IMR-90 (cell line): ENCODE data around the gene PLD1. TPM values are rescaled to one million over a fixed set of nuclear protein-coding genes. Genes with fewer than 3 reads are reported as not detected.
A peak's percentile ranks its signal among the peaks of the same experiment; 100 is the strongest.

Experiments used
- ATAC-seq: fragments of 200-7000 bp; cut with Tn5 transposase; 2 replicates; pipeline ENCODE4 v1.9.1; 2020; ENCODE audit warnings: low read depth, mild to moderate bottlenecking, moderate library complexity
- BruUV-seq: library from RNA; stranded (reverse); fragments of 400-500 nt; replicated peaks from 2 replicates; lab custom pipeline; 2021; lab: Mats Ljungman, UMichigan
- CTCF ChIA-PET: fragments of 300-600 bp; formaldehyde crosslinking; extraction: SDS; loops from one replicate; lab custom pipeline; 2021; ENCODE audit warnings: antibody characterized with exemption; lab: Yijun Ruan, JAX
- POLR2A ChIA-PET: fragments of 300-600 bp; sonication (Branson Sonifier 250); formaldehyde crosslinking; loops from one replicate; lab custom pipeline; 2022; ENCODE audit warnings: antibody characterized with exemption; ENCODE audit not compliant: unreplicated experiment; lab: Charles Lee
- DNase-seq: peaks from one replicate; pipeline ENCODE4 v3.0.0; 2013
- H2AFZ ChIP-seq: replicated peaks from 2 replicates; pipeline ENCODE3; 2013; ENCODE audit warnings: low read length, mild to moderate bottlenecking; ENCODE audit not compliant: poor library complexity
- H2AK5ac ChIP-seq: 2 replicates; pipeline ENCODE4 v1.6.1; 2013; ENCODE audit warnings: low read depth, low read length, inconsistent platforms
- H2AK9ac ChIP-seq: replicated peaks from 2 replicates; pipeline ENCODE3; 2013; ENCODE audit warnings: mild to moderate bottlenecking, low read depth, low read length, moderate library complexity; ENCODE audit not compliant: poor library complexity
- H2BK120ac ChIP-seq: 2 replicates; pipeline ENCODE4 v1.6.1; 2013; ENCODE audit warnings: low read depth, low read length, inconsistent platforms
- H2BK15ac ChIP-seq: 3 replicates; pipeline ENCODE4 v1.6.1; 2013; ENCODE audit warnings: low read depth, low read length, inconsistent platforms
- H2BK20ac ChIP-seq: 2 replicates; pipeline ENCODE4 v1.6.1; 2013; ENCODE audit warnings: low read depth, mild to moderate bottlenecking, inconsistent platforms, low read length, moderate library complexity
- H2BK5ac ChIP-seq: 2 replicates; pipeline ENCODE4 v1.6.1; 2013; ENCODE audit warnings: mild to moderate bottlenecking, low read depth, low read length, inconsistent platforms; ENCODE audit not compliant: poor library complexity, severe bottlenecking
- H3K14ac ChIP-seq: replicated peaks from 2 replicates; pipeline ENCODE4 v1.6.1; 2013; ENCODE audit warnings: low read depth, low read length, inconsistent platforms
- H3K18ac ChIP-seq: 2 replicates; pipeline ENCODE4 v1.6.1; 2013; ENCODE audit warnings: low read depth, low read length, control low read depth
- H3K23ac ChIP-seq: 2 replicates; pipeline ENCODE4 v1.6.1; 2013; ENCODE audit warnings: low read depth, low read length, inconsistent platforms
- H3K27ac ChIP-seq: 2 replicates; pipeline ENCODE4 v1.5.1; 2013; ENCODE audit warnings: mild to moderate bottlenecking, control low read depth, low read length; ENCODE audit not compliant: insufficient read depth
- H3K27me3 ChIP-seq: 2 replicates; pipeline ENCODE4 v1.6.1; 2013; ENCODE audit warnings: low read length; ENCODE audit not compliant: control insufficient read depth, insufficient read depth
- H3K36me3 ChIP-seq: 2 replicates; pipeline ENCODE4 v1.6.1; 2013; ENCODE audit warnings: low read length, mixed read lengths; ENCODE audit not compliant: control insufficient read depth, insufficient read depth
- H3K4ac ChIP-seq: 2 replicates; pipeline ENCODE4 v1.6.1; 2013; ENCODE audit warnings: low read depth, low read length, inconsistent platforms
- H3K4me1 ChIP-seq: 2 replicates; pipeline ENCODE4 v1.6.1; 2013; ENCODE audit warnings: low read length, mixed read lengths; ENCODE audit not compliant: control insufficient read depth, insufficient read depth
- H3K4me2 ChIP-seq: 2 replicates; pipeline ENCODE4 v1.6.1; 2013; ENCODE audit warnings: low read depth, mild to moderate bottlenecking, control low read depth, low read length, moderate library complexity
- H3K4me3 ChIP-seq: 2 replicates; pipeline ENCODE4 v1.5.1; 2013; ENCODE audit warnings: low read depth, mild to moderate bottlenecking, control low read depth, low read length, moderate library complexity; ENCODE audit not compliant: insufficient read depth
- H3K56ac ChIP-seq: 2 replicates; pipeline ENCODE4 v1.6.1; 2013; ENCODE audit warnings: low read length, inconsistent platforms; ENCODE audit not compliant: insufficient read depth; ENCODE audit errors: extremely low read depth
- H3K79me1 ChIP-seq, 2 experiments: 2 replicates each; pipeline ENCODE4 v1.6.1; 2013; ENCODE audit warnings: low read length in 2 of 2, inconsistent platforms in 1 of 2, low read depth in 1 of 2
- H3K9ac ChIP-seq: 2 replicates; pipeline ENCODE4 v1.6.1; 2013; ENCODE audit warnings: low read depth, low read length, control low read depth
- H3K9me1 ChIP-seq: 2 replicates; pipeline ENCODE4 v1.6.1; 2013; ENCODE audit warnings: low read length, inconsistent platforms; ENCODE audit not compliant: insufficient read depth
- H3K9me3 ChIP-seq: 2 replicates; pipeline ENCODE4 v1.6.1; 2013; ENCODE audit warnings: low read length; ENCODE audit not compliant: control insufficient read depth, insufficient read depth
- H4K20me1 ChIP-seq: 2 replicates; pipeline ENCODE4 v1.6.1; 2013; ENCODE audit warnings: low read length, inconsistent platforms; ENCODE audit not compliant: insufficient read depth
- H4K5ac ChIP-seq: 2 replicates; pipeline ENCODE4 v1.6.1; 2013; ENCODE audit warnings: mild to moderate bottlenecking, low read depth, low read length, control low read depth
- H4K8ac ChIP-seq, 2 experiments: 2 replicates each; pipeline ENCODE4 v1.6.1; 2013; ENCODE audit warnings: low read depth in 2 of 2, low read length in 2 of 2, control low read depth in 1 of 2, inconsistent platforms in 1 of 2
- H4K91ac ChIP-seq: 2 replicates; pipeline ENCODE4 v1.6.1; 2013; ENCODE audit warnings: low read depth, low read length, inconsistent platforms; ENCODE audit not compliant: insufficient read depth
- BHLHE40 ChIP-seq: fragments of 150-350 bp; IDR thresholded peaks from 2 replicates; pipeline ENCODE4 v1.6.1; 2016; ENCODE audit warnings: mild to moderate bottlenecking, low read depth, low read length
- CEBPB ChIP-seq: IDR thresholded peaks from 2 replicates; pipeline ENCODE4 v1.6.1; 2012; ENCODE audit warnings: low read depth, low read length, improper control_type of control experiment
- CHD1 ChIP-seq: IDR thresholded peaks from 2 replicates; pipeline ENCODE4 v1.6.1; 2012; ENCODE audit warnings: low read depth, low read length, improper control_type of control experiment
- ELK1 ChIP-seq: fragments of 150-350 bp; IDR thresholded peaks from 2 replicates; pipeline ENCODE4 v1.6.1; 2016; ENCODE audit warnings: low read depth, mild to moderate bottlenecking, low read length, moderate library complexity, borderline replicate concordance
- FOS ChIP-seq: fragments of 150-350 bp; IDR thresholded peaks from 2 replicates; pipeline ENCODE4 v1.6.1; 2016; ENCODE audit warnings: low read depth, low read length
- MAFK ChIP-seq: IDR thresholded peaks from 2 replicates; pipeline ENCODE4 v1.6.1; 2012; ENCODE audit warnings: low read depth, low read length, improper control_type of control experiment
- MAZ ChIP-seq: IDR thresholded peaks from 2 replicates; pipeline ENCODE4 v1.6.1; 2012; ENCODE audit warnings: low read depth, mild to moderate bottlenecking, low read length, improper control_type of control experiment, moderate library complexity, borderline replicate concordance
- NFE2L2 ChIP-seq: fragments of 150-350 bp; IDR thresholded peaks from 2 replicates; pipeline ENCODE4 v1.6.1; 2016; ENCODE audit warnings: low read depth, mild to moderate bottlenecking, low read length
- POLR2A ChIP-seq: IDR thresholded peaks from 2 replicates; pipeline ENCODE4 v1.6.1; 2012; ENCODE audit warnings: mild to moderate bottlenecking, low read depth, low read length
- RAD21 ChIP-seq: IDR thresholded peaks from 2 replicates; pipeline ENCODE4 v1.6.1; 2012; ENCODE audit warnings: low read length, improper control_type of control experiment
- RCOR1 ChIP-seq: IDR thresholded peaks from 2 replicates; pipeline ENCODE4 v1.6.1; 2012; ENCODE audit warnings: mild to moderate bottlenecking, low read length, improper control_type of control experiment; ENCODE audit not compliant: insufficient replicate concordance
- RFX5 ChIP-seq: IDR thresholded peaks from 2 replicates; pipeline ENCODE4 v1.8.0; 2012; ENCODE audit warnings: low read depth, mild to moderate bottlenecking, low read length, moderate library complexity
- SMC3 ChIP-seq: fragments of 150-350 bp; IDR thresholded peaks from 2 replicates; pipeline ENCODE4 v1.6.1; 2016; ENCODE audit warnings: low read depth, mild to moderate bottlenecking, antibody characterized with exemption, low read length, moderate library complexity
- USF2 ChIP-seq: fragments of 150-350 bp; IDR thresholded peaks from 2 replicates; pipeline ENCODE4 v1.6.1; 2017; ENCODE audit warnings: mild to moderate bottlenecking, antibody characterized with exemption, low read length, low read depth
- WGBS, 2 experiments: methylation state at CpG; one replicate each; pipeline versions ENCODE4 v1.1.5 to v1.1.7; 2013; ENCODE audit warnings: missing lambda C conversion rate in 2 of 2; ENCODE audit not compliant: insufficient read length in 1 of 2; ENCODE audit errors: extremely low coverage in 2 of 2; 5-methylcytosine and 5-hydroxymethylcytosine counted together
- dilution Hi-C: fragments of 300-500 bp; cut with HindIII; formaldehyde crosslinking; loops from one replicate; pipeline ENCODE4 v1.14.3; 2018; ENCODE audit warnings: low sequenced_read_pairs; ENCODE audit not compliant: unreplicated experiment
- in situ Hi-C: fragments of 300-500 bp; cut with MboI; formaldehyde crosslinking; loops from 3 replicates; pipeline ENCODE4 v1.14.3; 2019; ENCODE audit warnings: low sequenced_read_pairs, inconsistent platforms, mixed read lengths
- intact Hi-C: fragments of 100-400 bp; cut with micrococcal nuclease; formaldehyde crosslinking; loops from 2 replicates; pipeline ENCODE4 v1.10.0; 2022
- polyA plus RNA-seq, 3 experiments: library from polyadenylated mRNA; depleted of rRNA; stranded (reverse); fragments of >200 nt; gene quantifications; 2 replicates each; pipeline ENCODE4 v1.2.3, GENCODE V29; 2012; ENCODE audit warnings: low replicate concordance in 1 of 3
- total RNA-seq: library from RNA; depleted of rRNA; stranded (reverse); fragments of >200 nt; gene quantifications from 2 replicates; pipeline ENCODE4 v1.2.3, GENCODE V29; 2012

The PLD1 gene
- total and polyA plus RNA-seq, 2 of the 4 experiments (the other 2 are of a cell fraction), result 3.3 to 9.7 TPM

GRCh38 chr3:171711461-171712170 is 98.7 kb downstream of the PLD1 start:
- Histone ChIP-seq H3K18ac (peak overlapping the region; percentile 93), H2BK15ac (peak overlapping the region; percentile 100), H4K20me1 (no peaks in the 10 kb centered on the region), H2BK120ac (peak overlapping the region; percentile 96), H2AK5ac (peak overlapping the region; percentile 98), H3K9me3 (peaks cover 2% of the 10 kb centered on the region; the same call in 1 of the 2 replicates), H3K9me1 (peaks cover 7% of the 10 kb centered on the region), H3K23ac (peak overlapping the region; percentile 98), H2BK5ac (peak overlapping the region; percentile 88), H3K79me1 (no peaks in the 10 kb centered on the region), H3K4ac (peak overlapping the region; percentile 96), H3K4me1 (peaks cover 13% of the 10 kb centered on the region), H4K91ac (peak overlapping the region; percentile 94), H2AK9ac (no peak overlapping the region), H4K5ac (peak overlapping the region; percentile 94), H3K27me3 (no peaks in the 10 kb centered on the region), H3K56ac (peak overlapping the region; percentile 62), H3K4me3 (no peak overlapping the region), H3K27ac (peak overlapping the region; percentile 95), H2BK20ac (peak overlapping the region; percentile 98), H3K36me3 (peaks cover 7% of the 10 kb centered on the region), H4K8ac (peak overlapping the region; percentile 93 to 94), H3K9ac (peak overlapping the region; percentile 1; the same call in 1 of the 2 replicates), H2AFZ (peak overlapping the region; percentile 80), H3K4me2 (peak overlapping the region; percentile 58), H3K14ac (peak overlapping the region; percentile 96)
- BruUV-seq, result no TSS peak
- ChIA-PET CTCF (interaction anchor here (0.6 to 1.1 kb wide), 4 partner anchors 40 to 1124 kb away, joined by 3 to 5 read pairs (median 4); no protein-coding TSS in a partner anchor), POLR2A (no interaction called here)
- peak; percentile 8 for ATAC-seq
- in situ Hi-C loops (no loop called here), dilution Hi-C loops (no loop called here), intact Hi-C loops (no loop called here)
- TF ChIP-seq BHLHE40 (no peak), RAD21 (no peak), MAFK (no peak), CEBPB (no peak), CHD1 (no peak), RCOR1 (no peak), ELK1 (no peak), SMC3 (no peak), POLR2A (no peak), NFE2L2 (no peak), FOS (no peak), MAZ (no peak), RFX5 (no peak), USF2 (no peak)
- peak; percentile 61 for DNase-seq
- WGBS, 2 experiments, result no CpG with 5 or more reads among the region's 3 CpGs
